LNCAP (cell line): ENCODE measurements around the gene GKN1.
A peak's percentile ranks its signal among the peaks of the same experiment; 100 is the strongest.

Source experiments
- TF ChIP-seq, protein P1 (sequence below): fragments of 450-650 bp; IDR thresholded peaks from 2 replicates; pipeline ENCODE4 v1.5.1; 2017; ENCODE audit warnings: mild to moderate bottlenecking

GKN1 gene

DNA sequence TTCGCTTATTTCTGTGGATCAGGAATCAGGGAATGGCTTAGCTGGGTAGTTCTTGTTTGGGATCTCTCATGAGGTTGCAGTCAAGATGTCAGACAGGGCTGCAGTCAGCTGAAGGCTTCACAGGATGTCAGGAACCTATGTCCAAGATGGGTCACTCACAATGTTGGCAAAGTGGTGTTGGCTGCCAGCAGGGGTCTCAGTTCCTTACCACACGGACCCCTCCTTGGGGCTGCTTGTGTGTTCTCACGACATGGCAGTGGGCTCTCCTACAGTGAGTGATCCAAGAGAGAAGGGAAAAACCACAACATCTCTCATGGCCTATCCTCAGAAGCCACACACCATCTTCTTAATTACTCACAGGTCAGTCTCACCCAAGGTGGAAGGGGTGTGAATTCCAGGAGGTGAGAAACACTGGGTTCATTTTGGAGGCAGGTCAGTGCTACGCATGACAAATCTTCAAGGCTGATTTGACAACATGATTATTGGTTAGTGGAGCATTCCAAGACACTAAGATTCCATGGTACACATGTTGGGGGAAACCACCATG, 37.2 kb downstream of the GKN1 start:
- TF ChIP-seq, protein P1, sequence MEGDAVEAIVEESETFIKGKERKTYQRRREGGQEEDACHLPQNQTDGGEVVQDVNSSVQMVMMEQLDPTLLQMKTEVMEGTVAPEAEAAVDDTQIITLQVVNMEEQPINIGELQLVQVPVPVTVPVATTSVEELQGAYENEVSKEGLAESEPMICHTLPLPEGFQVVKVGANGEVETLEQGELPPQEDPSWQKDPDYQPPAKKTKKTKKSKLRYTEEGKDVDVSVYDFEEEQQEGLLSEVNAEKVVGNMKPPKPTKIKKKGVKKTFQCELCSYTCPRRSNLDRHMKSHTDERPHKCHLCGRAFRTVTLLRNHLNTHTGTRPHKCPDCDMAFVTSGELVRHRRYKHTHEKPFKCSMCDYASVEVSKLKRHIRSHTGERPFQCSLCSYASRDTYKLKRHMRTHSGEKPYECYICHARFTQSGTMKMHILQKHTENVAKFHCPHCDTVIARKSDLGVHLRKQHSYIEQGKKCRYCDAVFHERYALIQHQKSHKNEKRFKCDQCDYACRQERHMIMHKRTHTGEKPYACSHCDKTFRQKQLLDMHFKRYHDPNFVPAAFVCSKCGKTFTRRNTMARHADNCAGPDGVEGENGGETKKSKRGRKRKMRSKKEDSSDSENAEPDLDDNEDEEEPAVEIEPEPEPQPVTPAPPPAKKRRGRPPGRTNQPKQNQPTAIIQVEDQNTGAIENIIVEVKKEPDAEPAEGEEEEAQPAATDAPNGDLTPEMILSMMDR: no peak

DNA sequence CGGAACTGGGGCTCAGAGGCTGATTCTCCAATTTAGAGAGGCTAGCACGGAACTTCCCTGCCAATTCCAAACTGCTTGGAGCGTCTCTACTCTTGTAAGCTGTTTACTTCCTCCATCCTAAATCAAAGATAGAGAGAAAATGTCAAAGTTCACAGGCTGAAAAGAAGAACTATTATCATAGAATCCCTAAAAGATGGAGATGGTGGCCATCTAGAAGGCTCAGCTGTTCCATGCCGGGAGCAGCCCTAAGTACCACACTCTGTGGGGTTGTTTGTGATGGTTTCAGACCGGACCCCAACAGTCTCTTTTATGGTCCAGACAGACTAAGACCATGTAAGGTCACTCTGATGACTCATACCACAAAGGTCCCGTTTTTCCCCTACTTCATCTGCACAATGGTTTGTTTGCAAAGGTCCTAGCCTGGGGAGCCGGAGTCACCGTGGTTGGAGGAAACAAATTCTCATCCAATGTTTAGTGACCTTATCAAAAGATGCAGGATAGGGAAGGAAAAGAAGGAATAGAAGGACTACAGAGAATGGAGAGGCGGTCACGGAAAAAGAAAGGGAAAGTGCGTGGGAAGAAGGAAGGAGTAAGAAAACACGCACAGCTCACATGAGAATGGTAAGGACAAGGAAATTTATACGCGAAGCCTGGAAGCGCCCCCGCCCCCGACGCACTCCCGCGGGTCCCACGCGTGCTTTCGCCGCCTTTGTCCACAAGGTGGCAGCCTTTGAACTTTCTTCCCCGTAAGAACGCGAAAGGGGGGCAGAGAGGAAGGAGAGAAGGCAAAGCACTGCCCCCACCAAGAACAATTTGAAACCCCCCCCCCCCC, 38.1 kb downstream of the GKN1 start:
- TF ChIP-seq, protein P1: peak; percentile 63

DNA sequence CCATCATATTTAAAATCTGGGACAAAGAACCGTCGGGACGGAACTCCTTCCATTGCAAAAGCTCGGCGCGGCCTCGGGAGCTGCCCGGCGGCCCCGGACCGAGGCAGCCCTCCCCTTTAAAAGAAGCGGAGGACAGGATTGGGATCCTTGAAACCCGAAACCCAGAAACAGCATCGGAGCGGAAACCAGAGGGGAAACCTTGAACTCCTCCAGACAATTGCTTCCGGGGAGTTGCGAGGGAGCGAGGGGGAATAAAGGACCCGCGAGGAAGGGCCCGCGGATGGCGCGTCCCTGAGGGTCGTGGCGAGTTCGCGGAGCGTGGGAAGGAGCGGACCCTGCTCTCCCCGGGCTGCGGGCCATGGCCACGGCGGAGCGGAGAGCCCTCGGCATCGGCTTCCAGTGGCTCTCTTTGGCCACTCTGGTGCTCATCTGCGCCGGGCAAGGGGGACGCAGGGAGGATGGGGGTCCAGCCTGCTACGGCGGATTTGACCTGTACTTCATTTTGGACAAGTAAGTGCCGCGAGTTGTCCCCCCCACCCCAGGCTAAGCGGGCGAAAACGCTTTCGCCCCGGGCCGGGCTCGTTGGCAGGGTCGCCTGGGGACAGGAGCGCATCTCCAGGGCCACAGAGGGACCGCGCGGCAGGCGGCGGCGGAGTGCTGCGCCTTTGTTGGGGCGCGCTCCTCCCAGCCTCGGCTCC, 38.9 kb downstream of the GKN1 start, which contains the start of gene ANTXR1:
TSS of gene ANTXR1 (plus strand) at position 38 of the 698 bp plus-strand sequence. CDS start at position 359, 321 bp downstream.
- TF ChIP-seq, protein P1: no peak

DNA sequence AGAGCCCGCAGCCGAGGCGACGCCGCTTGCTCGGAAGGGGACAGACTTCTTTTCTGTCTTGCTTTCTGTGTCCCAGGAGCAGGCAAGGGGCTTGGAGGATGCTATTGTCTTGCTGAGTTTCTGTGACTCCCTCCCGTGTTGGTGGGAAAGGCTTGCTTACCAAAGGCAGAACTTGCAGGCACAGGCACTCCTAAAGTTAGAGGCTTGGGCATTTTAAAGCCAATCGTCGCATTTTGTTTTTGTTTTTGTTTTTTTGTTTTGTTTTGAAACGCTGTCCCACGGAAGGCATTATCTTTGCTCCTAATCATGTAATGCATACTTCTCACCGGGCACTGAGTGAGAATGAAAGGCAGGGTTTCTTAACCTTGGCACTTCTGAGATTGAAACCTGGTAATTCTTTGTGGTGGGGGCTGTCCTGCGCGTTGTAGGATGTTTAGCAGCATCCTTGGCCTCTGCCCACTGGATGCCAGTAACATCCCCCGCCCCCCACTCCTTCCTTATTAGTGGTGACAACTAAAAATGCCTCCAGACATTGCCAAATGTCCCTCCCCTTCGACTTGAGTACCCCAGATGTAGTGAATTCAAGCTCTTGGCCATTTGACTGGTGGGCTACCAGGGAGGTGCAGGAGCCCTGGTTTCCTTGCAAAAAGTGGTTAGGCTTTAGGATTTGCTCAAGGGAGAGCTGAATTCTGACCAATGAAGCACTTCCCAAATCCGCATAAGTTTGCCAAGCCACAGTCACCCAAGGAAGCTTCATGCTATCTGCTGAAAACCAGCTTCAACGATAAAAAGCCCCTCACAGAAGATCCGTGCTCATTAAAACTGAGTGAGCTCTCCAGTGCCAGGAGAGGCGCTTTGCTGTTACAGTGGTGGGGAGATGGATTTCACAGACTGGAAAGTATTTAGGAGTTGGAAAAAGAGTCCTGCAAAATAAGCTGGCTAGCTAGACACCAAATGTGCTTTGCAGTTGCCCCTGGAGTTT, 39.7 kb downstream of the GKN1 start:
- TF ChIP-seq, protein P1: no peak

DNA sequence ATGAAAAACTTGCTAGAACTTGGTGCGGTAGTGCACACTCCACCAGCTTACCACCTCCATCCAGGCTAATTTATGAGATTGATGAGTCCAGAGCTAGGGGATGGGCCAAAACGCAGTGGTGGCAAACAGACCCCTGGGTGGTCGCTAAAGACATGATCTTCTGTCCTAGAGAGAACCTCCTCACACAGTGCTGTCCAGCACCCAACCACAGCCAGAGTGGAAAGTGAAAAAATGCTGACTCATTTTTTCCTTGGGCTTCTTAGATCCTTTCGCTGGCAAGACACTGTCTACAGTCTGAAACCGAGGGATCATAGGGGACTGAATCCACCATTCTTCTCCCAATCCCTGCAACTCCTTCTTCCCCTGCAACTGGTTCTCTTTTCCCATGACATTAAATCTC, 42.6 kb downstream of the GKN1 start:
- TF ChIP-seq, protein P1: no peak

DNA sequence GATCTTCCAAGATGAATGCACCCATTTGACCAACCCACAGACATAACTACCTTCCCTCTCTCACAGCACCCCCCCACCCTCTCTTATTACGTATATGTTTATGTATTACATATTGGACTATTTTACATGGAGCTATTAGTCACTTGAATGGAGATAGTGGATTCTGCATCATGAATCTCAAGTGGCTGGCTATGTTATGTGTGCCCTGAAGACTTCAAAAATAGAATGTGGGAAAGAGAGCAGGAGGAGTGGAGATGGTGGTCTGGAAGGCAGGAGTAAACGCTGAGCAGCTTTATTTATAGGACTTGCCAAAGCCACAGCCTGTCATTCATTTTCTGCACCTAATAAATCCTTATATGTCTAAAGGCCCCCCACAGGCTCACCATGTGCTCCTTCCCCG, 43.4 kb downstream of the GKN1 start:
- TF ChIP-seq, protein P1: no peak

DNA sequence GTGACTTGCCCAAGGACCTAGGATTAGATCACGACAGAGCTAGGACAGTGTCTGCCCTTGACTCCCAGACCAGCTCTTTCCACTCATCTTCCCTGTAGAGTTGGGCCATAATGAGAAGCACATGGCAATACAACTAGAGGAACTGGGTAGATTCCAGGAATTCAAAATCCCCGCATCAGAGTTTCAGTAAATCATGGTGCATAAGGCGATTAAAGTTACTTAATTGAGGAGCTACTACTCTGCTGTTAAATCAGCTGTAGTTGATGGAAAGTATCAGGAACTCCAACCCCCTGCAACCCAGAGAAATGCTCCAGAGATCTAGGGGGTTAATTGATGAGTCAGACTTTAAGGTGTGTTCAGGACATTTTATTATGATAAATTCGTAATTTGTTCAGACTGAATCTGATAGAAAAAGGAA, 44.3 kb downstream of the GKN1 start:
- TF ChIP-seq, protein P1: no peak
